ENCODE data around the gene ALG6. TPM values are rescaled to one million over a fixed set of nuclear protein-coding genes. Genes with fewer than 3 reads are reported as not detected.

The ALG6 gene
- total RNA-seq, 1 experiment from 2014 or later: 21.4 TPM

DNA sequence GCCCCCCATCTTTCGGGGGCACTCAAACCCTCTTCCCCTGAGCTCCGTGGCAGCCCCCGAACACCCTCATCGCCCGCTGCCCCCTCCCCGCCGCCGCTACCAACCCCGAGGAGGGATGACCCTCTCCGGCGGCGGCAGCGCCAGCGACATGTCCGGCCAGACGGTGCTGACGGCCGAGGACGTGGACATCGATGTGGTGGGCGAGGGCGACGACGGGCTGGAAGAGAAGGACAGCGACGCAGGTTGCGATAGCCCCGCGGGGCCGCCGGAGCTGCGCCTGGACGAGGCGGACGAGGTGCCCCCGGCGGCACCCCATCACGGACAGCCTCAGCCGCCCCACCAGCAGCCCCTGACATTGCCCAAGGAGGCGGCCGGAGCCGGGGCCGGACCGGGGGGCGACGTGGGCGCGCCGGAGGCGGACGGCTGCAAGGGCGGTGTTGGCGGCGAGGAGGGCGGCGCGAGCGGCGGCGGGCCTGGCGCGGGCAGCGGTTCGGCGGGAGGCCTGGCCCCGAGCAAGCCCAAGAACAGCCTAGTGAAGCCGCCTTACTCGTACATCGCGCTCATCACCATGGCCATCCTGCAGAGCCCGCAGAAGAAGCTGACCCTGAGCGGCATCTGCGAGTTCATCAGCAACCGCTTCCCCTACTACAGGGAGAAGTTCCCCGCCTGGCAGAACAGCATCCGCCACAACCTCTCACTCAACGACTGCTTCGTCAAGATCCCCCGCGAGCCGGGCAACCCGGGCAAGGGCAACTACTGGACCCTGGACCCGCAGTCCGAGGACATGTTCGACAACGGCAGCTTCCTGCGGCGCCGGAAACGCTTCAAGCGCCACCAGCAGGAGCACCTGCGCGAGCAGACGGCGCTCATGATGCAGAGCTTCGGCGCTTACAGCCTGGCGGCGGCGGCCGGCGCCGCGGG, 44.2 kb upstream of the ALG6 start:
- no peaks in the 10 kb centered on the region; the same call in 1 of the 2 replicates for H3K79me2 ChIP-seq (ENCODE audit: insufficient read depth, low read length)
- H3K4me1 Mint-ChIP-seq: peaks cover 58 to 66% of the 10 kb centered on the region in 2 experiments
- DNase-seq: peak; percentile 74
- peaks cover 0 to 2% of the 10 kb centered on the region in 2 experiments; a peak in 3 of 5 replicates for H3K9me3 Mint-ChIP-seq
- H2BK20ac ChIP-seq (ENCODE audit: low read depth, low read length, poor library complexity, severe bottlenecking): no peak overlapping the region
- H3K27me3 Mint-ChIP-seq (ENCODE audit: low read depth): peaks cover 83% of the 10 kb centered on the region
- no peak overlapping the region for H2AK5ac ChIP-seq (ENCODE audit: insufficient read length, low read length)
- H3K4me2 ChIP-seq (ENCODE audit: insufficient read depth, insufficient read length, low read length): peak overlapping the region; percentile 95
- H3K4me1 ChIP-seq (ENCODE audit: insufficient read depth, low read length): peaks cover 6% of the 10 kb centered on the region; the same call in 1 of the 2 replicates
- peaks cover 61% of the 10 kb centered on the region for H3K23me2 ChIP-seq (ENCODE audit: insufficient read length, low read depth, low read length, poor library complexity, severe bottlenecking)
- peak overlapping the region; percentile 67; the same call in 1 of the 2 replicates for H3K14ac ChIP-seq (ENCODE audit: insufficient read depth, low read length)
- H2BK5ac ChIP-seq (ENCODE audit: insufficient read length, low read length): no peak overlapping the region
- no peak overlapping the region for H2BK120ac ChIP-seq (ENCODE audit: low read depth, low read length, poor library complexity, severe bottlenecking)
- H4K5ac ChIP-seq (ENCODE audit: insufficient read length, low read depth, low read length): no peak overlapping the region
- no peaks in the 10 kb centered on the region for H3K79me1 ChIP-seq (ENCODE audit: insufficient read depth, low read depth, low read length, poor library complexity, severe bottlenecking)
- H3K4me3 Mint-ChIP-seq: peak overlapping the region; percentile 83 to 96
- peaks cover 0 to 6% (median 0%) of the 10 kb centered on the region in 3 experiments; a peak in 3 of 7 replicates for H3K36me3 Mint-ChIP-seq (ENCODE audit: insufficient read depth in 1 of 3, low read depth in 3 of 3)
- H3K9me3 ChIP-seq (ENCODE audit: control insufficient read depth, low read depth, low read length): no peaks in the 10 kb centered on the region
- WGBS (ENCODE audit: extremely low coverage, insufficient read length, low lambda C conversion rate): no CpG with 5 or more reads among the region's 104 CpGs
- H4K20me1 ChIP-seq (ENCODE audit: control insufficient read depth, insufficient read depth, insufficient read length): no peaks in the 10 kb centered on the region
- no peak overlapping the region for H3K56ac ChIP-seq (ENCODE audit: insufficient read length, low read depth, low read length)
- H2AFZ ChIP-seq (ENCODE audit: low read length): no peak overlapping the region
- H2BK12ac ChIP-seq (ENCODE audit: insufficient read length, low read depth, low read length): no peak overlapping the region
- no peak overlapping the region for H3K27ac ChIP-seq (ENCODE audit: insufficient read length, low read depth, low read length)
- no peak overlapping the region for H3K4ac ChIP-seq (ENCODE audit: low read depth, low read length)
- no peak overlapping the region for H3T11ph ChIP-seq (ENCODE audit: low read length)
- TF ChIP-seq, protein P1, sequence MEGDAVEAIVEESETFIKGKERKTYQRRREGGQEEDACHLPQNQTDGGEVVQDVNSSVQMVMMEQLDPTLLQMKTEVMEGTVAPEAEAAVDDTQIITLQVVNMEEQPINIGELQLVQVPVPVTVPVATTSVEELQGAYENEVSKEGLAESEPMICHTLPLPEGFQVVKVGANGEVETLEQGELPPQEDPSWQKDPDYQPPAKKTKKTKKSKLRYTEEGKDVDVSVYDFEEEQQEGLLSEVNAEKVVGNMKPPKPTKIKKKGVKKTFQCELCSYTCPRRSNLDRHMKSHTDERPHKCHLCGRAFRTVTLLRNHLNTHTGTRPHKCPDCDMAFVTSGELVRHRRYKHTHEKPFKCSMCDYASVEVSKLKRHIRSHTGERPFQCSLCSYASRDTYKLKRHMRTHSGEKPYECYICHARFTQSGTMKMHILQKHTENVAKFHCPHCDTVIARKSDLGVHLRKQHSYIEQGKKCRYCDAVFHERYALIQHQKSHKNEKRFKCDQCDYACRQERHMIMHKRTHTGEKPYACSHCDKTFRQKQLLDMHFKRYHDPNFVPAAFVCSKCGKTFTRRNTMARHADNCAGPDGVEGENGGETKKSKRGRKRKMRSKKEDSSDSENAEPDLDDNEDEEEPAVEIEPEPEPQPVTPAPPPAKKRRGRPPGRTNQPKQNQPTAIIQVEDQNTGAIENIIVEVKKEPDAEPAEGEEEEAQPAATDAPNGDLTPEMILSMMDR (conservative IDR thresholded peaks at IDR 0.05): no peak; the same call in 2 of the 3 replicates
- H3K9ac ChIP-seq (ENCODE audit: extremely low read depth, insufficient read length, low read length): peak overlapping the region; percentile 57
- H4K8ac ChIP-seq (replicated peaks; ENCODE audit: insufficient read length, low read depth, low read length): no peak overlapping the region
- H3K18ac ChIP-seq (ENCODE audit: insufficient read length, low read depth, low read length): no peak overlapping the region
- no peak overlapping the region for H2BK15ac ChIP-seq (ENCODE audit: low read depth, low read length)
- H3K23ac ChIP-seq (ENCODE audit: insufficient read length, low read depth, low read length): no peak overlapping the region
- H3K27ac Mint-ChIP-seq: peak overlapping the region in 1 of 3 experiments; percentile 70; a peak in 3 of 7 replicates
- no peak overlapping the region for H4K91ac ChIP-seq (ENCODE audit: insufficient read length, low read depth, low read length)
- peaks cover 7% of the 10 kb centered on the region; the same call in 1 of the 2 replicates for H3K27me3 ChIP-seq (ENCODE audit: insufficient read depth, low read length)

All from H9 (cell line).